Spleen (tissue), 7 donors: ENCODE results near the gene LRRC7.

Experiments used
- POLR2AphosphoS5 ChIP-seq, 3 donors: sonication (generic); formaldehyde crosslinking; IDR thresholded peaks; one replicate each; pipeline ENCODE4 v1.5.1; 2017; ENCODE audit warnings: antibody characterized with exemption in 3 of 3
- TF ChIP-seq, protein P1 (sequence below), 11 experiments: fragments of 200-600 bp in 7 of 11; fragments of 450-650 bp in 4 of 11; sonication (generic) in 4 of 11; IDR thresholded peaks in 8 of 11; conservative IDR thresholded peaks in 3 of 11; 1 replicate in 7 of 11; 2 replicates in 4 of 11; pipeline versions ENCODE4 v1.4.0 to v1.8.0; 2016 to 2021; ENCODE audit warnings: antibody characterized with exemption in 11 of 11, inconsistent platforms in 4 of 11, mild to moderate bottlenecking in 1 of 11
- donor health status: DM: no; HTN: no; CAD: no; lungs with moderate emphysema.
- donor health status: DM: no; HTN: no; CAD: no.
- donor health status: DM: no; HTN: no; CAD: no.

DNA sequence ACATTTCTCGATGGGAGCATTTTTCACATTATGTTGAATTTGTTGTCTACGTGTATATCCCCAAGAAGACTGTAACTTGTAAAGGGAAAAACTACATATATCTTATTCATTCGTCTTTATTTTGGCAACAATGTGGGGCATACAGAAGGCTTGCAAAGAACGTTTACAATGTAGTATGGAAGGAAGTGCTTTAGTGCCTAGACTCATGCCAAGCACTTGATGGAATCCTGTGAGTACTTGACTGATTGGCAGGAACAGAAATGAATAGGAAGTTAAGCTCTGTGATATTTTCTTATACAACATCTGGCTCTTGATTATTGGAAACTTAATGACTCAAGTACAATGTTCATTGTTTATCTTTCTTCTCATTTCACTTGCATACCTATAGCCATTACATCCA is 284.4 kb downstream of the LRRC7 start:
- TF ChIP-seq, protein P1, sequence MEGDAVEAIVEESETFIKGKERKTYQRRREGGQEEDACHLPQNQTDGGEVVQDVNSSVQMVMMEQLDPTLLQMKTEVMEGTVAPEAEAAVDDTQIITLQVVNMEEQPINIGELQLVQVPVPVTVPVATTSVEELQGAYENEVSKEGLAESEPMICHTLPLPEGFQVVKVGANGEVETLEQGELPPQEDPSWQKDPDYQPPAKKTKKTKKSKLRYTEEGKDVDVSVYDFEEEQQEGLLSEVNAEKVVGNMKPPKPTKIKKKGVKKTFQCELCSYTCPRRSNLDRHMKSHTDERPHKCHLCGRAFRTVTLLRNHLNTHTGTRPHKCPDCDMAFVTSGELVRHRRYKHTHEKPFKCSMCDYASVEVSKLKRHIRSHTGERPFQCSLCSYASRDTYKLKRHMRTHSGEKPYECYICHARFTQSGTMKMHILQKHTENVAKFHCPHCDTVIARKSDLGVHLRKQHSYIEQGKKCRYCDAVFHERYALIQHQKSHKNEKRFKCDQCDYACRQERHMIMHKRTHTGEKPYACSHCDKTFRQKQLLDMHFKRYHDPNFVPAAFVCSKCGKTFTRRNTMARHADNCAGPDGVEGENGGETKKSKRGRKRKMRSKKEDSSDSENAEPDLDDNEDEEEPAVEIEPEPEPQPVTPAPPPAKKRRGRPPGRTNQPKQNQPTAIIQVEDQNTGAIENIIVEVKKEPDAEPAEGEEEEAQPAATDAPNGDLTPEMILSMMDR (IDR thresholded peaks at IDR 0.05 in 8 of 11, conservative IDR thresholded peaks at IDR 0.05 in 3 of 11): no peak
- no peak for TF ChIP-seq POLR2AphosphoS5 (IDR thresholded peaks at IDR 0.05)
